Keratinocyte (primary cell): ENCODE measurements around the gene EIF2S3B. TPM values are rescaled to one million over a fixed set of nuclear protein-coding genes. Genes with fewer than 3 reads are reported as not detected.

Experiments
- DNase-seq: peaks from one replicate; pipeline ENCODE4 v3.0.0-alpha.2; 2011; ENCODE audit warnings: low read depth, missing footprints, low spot score
- FAIRE-seq: peaks from 2 replicates; lab custom pipeline; 2011; peaks lifted over from hg19 to GRCh38; lab: Jason Lieb, UNC
- H2AFZ ChIP-seq: 2 replicates; pipeline ENCODE4 v1.6.0; 2012; ENCODE audit warnings: low read length, control low read depth, inconsistent platforms; ENCODE audit not compliant: control insufficient read depth
- H3K27ac ChIP-seq: 2 replicates; pipeline ENCODE4 v1.5.1; 2011; ENCODE audit warnings: low read length; ENCODE audit not compliant: control insufficient read depth, insufficient read depth
- H3K27me3 ChIP-seq: 3 replicates; pipeline ENCODE4 v1.6.0; 2011; ENCODE audit warnings: low read length; ENCODE audit not compliant: control insufficient read depth, insufficient read depth; ENCODE audit errors: extremely low read depth
- H3K36me3 ChIP-seq, 2 experiments: 2 replicates in 1 of 2; 3 replicates in 1 of 2; pipeline ENCODE4 v1.5.1; 2011; ENCODE audit warnings: low read length in 2 of 2, mild to moderate bottlenecking in 1 of 2; ENCODE audit not compliant: control insufficient read depth in 2 of 2, insufficient read depth in 2 of 2; ENCODE audit errors: extremely low read depth in 1 of 2
- H3K4me1 ChIP-seq: 3 replicates; pipeline ENCODE4 v1.5.1; 2011; ENCODE audit warnings: low read length; ENCODE audit not compliant: control insufficient read depth, insufficient read depth; ENCODE audit errors: extremely low read depth
- H3K4me2 ChIP-seq: 3 replicates; pipeline ENCODE4 v1.6.0; 2011; ENCODE audit warnings: low read depth, low read length; ENCODE audit not compliant: control insufficient read depth, insufficient read depth; ENCODE audit errors: extremely low read depth
- H3K4me3 ChIP-seq, 3 experiments: fragments of 200-600 bp in 1 of 3; sonication (generic) in 1 of 3; 2 replicates in 2 of 3; 3 replicates in 1 of 3; pipeline ENCODE4 v1.5.1; 2011 to 2016; ENCODE audit warnings: low read length in 3 of 3, mild to moderate bottlenecking in 3 of 3, control low read depth in 2 of 3, inconsistent platforms in 1 of 3, low read depth in 1 of 3, mixed read lengths in 1 of 3, mixed run types in 1 of 3, moderate library complexity in 1 of 3; ENCODE audit not compliant: control insufficient read depth in 2 of 3, insufficient read depth in 2 of 3; ENCODE audit errors: extremely low read depth in 1 of 3
- H3K79me2 ChIP-seq: 2 replicates; pipeline ENCODE4 v1.6.0; 2012; ENCODE audit warnings: low read length; ENCODE audit not compliant: control insufficient read depth, insufficient read depth
- H3K9ac ChIP-seq: 3 replicates; pipeline ENCODE4 v1.6.0; 2011; ENCODE audit warnings: low read length; ENCODE audit not compliant: control insufficient read depth, insufficient read depth; ENCODE audit errors: extremely low read depth
- H3K9me1 ChIP-seq: 3 replicates; pipeline ENCODE4 v1.6.0; 2011; ENCODE audit warnings: low read length; ENCODE audit not compliant: control insufficient read depth, insufficient read depth; ENCODE audit errors: extremely low read depth
- H3K9me3 ChIP-seq: 2 replicates; pipeline ENCODE4 v1.5.1; 2012; ENCODE audit warnings: low read depth, low read length; ENCODE audit not compliant: control insufficient read depth
- H4K20me1 ChIP-seq: 3 replicates; pipeline ENCODE4 v1.6.0; 2011; ENCODE audit warnings: low read length; ENCODE audit not compliant: control insufficient read depth, insufficient read depth; ENCODE audit errors: extremely low read depth
- EZH2 ChIP-seq: IDR thresholded peaks from one replicate; pipeline ENCODE4 v1.6.1; 2012; ENCODE audit warnings: inconsistent platforms, mild to moderate bottlenecking, low read length, moderate library complexity
- dilution Hi-C: fragments of 300-500 bp; cut with MboI; formaldehyde crosslinking; loops from one replicate; pipeline ENCODE4 v1.7.0; 2020; ENCODE audit warnings: low sequenced_read_pairs; ENCODE audit not compliant: extremely low pct_ligation_motif_present
- polyA plus RNA-seq, 5 experiments: library from polyadenylated mRNA; depleted of rRNA in 3 of 5; stranded (reverse) in 3 of 5; stranded (forward) in 1 of 5; unstranded in 1 of 5; fragments of >200 nt; gene quantifications; 1 replicate in 1 of 5; 2 replicates in 3 of 5; 3 replicates in 1 of 5; pipeline versions ENCODE4 v1.2.1 to v1.2.3, GENCODE V29; 2011 to 2012; ENCODE audit warnings: missing spikeins in 2 of 5, low read depth in 1 of 5, low replicate concordance in 1 of 5
- TF ChIP-seq, protein P1 (sequence below), 3 experiments: IDR thresholded peaks in 1 of 3; conservative IDR thresholded peaks in 1 of 3; optimal IDR thresholded peaks in 1 of 3; 2 replicates in 2 of 3; 3 replicates in 1 of 3; pipeline versions ENCODE3 to v1.5.1; 2011; ENCODE audit warnings: low read length in 3 of 3, mild to moderate bottlenecking in 3 of 3, moderate library complexity in 2 of 3, control low read depth in 1 of 3, inconsistent platforms in 1 of 3; ENCODE audit not compliant: insufficient read depth in 2 of 3; ENCODE audit errors: extremely low read depth in 1 of 3

EIF2S3B gene
- polyA plus RNA-seq, 1 donor (not counting 4 experiments of a cell fraction or from before 2014, with no cell fraction given): 0.66 TPM

DNA sequence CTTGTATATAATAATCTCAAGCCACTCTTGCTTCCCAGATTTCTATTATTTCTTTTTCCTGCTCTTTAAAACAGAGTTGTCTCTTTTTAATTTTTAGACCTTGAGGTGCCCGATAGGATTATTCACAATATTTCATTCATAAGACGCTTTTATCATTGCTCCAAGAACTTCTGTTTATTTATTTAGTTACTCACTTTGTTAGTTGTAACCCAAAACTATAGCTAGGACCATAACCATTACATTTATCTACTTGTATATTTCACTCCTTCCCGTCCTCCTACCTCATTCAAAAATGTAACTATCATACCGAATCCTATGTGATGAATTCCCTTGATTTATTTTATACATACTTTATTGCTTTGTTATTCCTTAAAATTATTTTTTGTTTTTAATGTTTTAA is 7.1 kb downstream of the EIF2S3B start:
- Histone ChIP-seq H3K79me2 (no peaks in the 10 kb centered on the region), H3K9me3 (no peaks in the 10 kb centered on the region), H3K36me3 (no peaks in the 10 kb centered on the region), H3K4me2 (no peak overlapping the region), H3K9me1 (no peaks in the 10 kb centered on the region), H3K27ac (no peak overlapping the region), H2AFZ (no peak overlapping the region), H4K20me1 (no peaks in the 10 kb centered on the region), H3K27me3 (peaks cover 3% of the 10 kb centered on the region), H3K9ac (no peak overlapping the region), H3K4me1 (no peaks in the 10 kb centered on the region), H3K4me3 (no peak overlapping the region)
- FAIRE-seq (no peak), DNase-seq (no peak)
- dilution Hi-C loops: no loop called here
- TF ChIP-seq EZH2: no peak
- TF ChIP-seq, protein P1, sequence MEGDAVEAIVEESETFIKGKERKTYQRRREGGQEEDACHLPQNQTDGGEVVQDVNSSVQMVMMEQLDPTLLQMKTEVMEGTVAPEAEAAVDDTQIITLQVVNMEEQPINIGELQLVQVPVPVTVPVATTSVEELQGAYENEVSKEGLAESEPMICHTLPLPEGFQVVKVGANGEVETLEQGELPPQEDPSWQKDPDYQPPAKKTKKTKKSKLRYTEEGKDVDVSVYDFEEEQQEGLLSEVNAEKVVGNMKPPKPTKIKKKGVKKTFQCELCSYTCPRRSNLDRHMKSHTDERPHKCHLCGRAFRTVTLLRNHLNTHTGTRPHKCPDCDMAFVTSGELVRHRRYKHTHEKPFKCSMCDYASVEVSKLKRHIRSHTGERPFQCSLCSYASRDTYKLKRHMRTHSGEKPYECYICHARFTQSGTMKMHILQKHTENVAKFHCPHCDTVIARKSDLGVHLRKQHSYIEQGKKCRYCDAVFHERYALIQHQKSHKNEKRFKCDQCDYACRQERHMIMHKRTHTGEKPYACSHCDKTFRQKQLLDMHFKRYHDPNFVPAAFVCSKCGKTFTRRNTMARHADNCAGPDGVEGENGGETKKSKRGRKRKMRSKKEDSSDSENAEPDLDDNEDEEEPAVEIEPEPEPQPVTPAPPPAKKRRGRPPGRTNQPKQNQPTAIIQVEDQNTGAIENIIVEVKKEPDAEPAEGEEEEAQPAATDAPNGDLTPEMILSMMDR (optimal IDR thresholded peaks at IDR 0.05 in 1 of 3, IDR thresholded peaks at IDR 0.05 in 1 of 3, conservative IDR thresholded peaks at IDR 0.05 in 1 of 3; ENCODE audit: extremely low read depth in 1 of 3, insufficient read depth in 2 of 3, low read length in 3 of 3): no peak

DNA sequence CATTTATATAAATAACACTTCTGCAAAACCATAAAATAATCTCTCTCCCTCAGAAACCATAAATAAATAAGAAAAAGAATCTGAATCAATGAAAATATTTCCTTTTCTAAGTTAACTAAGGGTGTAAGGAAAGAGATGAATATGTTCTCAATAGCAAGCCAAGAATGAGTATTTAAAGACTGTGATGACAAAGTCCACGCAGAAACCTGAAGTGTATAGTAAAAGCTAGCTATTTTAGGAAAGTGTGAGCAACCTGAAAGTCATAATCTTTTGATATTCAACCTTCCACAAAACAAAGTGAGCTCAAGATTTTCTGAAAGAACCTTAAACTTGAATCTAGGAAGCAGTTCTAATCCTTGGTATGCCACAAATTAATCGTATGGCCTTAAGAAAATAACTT is 15.9 kb downstream of the EIF2S3B start:
- Histone ChIP-seq H3K4me3 (no peak overlapping the region), H3K9me1 (no peaks in the 10 kb centered on the region), H3K9ac (no peak overlapping the region), H3K4me2 (no peak overlapping the region), H2AFZ (no peak overlapping the region), H3K27ac (no peak overlapping the region), H3K9me3 (no peaks in the 10 kb centered on the region), H3K4me1 (no peaks in the 10 kb centered on the region), H4K20me1 (no peaks in the 10 kb centered on the region), H3K36me3 (no peaks in the 10 kb centered on the region), H3K79me2 (no peaks in the 10 kb centered on the region), H3K27me3 (no peaks in the 10 kb centered on the region)
- FAIRE-seq (no peak), DNase-seq (no peak)
- dilution Hi-C loops: no loop called here
- TF ChIP-seq, protein P1 (optimal IDR thresholded peaks at IDR 0.05 in 1 of 3, IDR thresholded peaks at IDR 0.05 in 1 of 3, conservative IDR thresholded peaks at IDR 0.05 in 1 of 3; ENCODE audit: extremely low read depth in 1 of 3, insufficient read depth in 2 of 3, low read length in 3 of 3): no peak
- TF ChIP-seq EZH2: no peak
